GM23338 (cell line): ENCODE measurements around the gene MMP25. TPM values are rescaled to one million over a fixed set of nuclear protein-coding genes. Genes with fewer than 3 reads are reported as not detected.

Experiments
- ATAC-seq: fragments of 200-7000 bp; cut with Tn5 transposase; 3 replicates; pipeline ENCODE4 v1.9.1; 2020
- DNase-seq: peaks from one replicate; pipeline ENCODE4 v3.0.0-alpha.2; 2015; ENCODE audit warnings: low spot score
- H2AFZ ChIP-seq: fragments of 200-600 bp; sonication (generic); 2 replicates; pipeline ENCODE4 v1.8.0; 2016; ENCODE audit warnings: antibody characterized with exemption, mild to moderate bottlenecking, moderate library complexity
- H3F3A ChIP-seq: fragments of 200-600 bp; sonication (generic); replicated peaks from 2 replicates; pipeline ENCODE4 v1.8.0; 2017; ENCODE audit warnings: antibody characterized with exemption, mixed run types, low read depth
- H3K27ac ChIP-seq: fragments of 200-600 bp; sonication (generic); 2 replicates; pipeline ENCODE4 v1.6.1; 2016; ENCODE audit warnings: low read depth
- H3K27me3 ChIP-seq: fragments of 200-600 bp; sonication (generic); 2 replicates; pipeline ENCODE4 v1.8.0; 2016; ENCODE audit warnings: mild to moderate bottlenecking, mixed run types, moderate library complexity; ENCODE audit not compliant: insufficient read depth
- H3K36me3 ChIP-seq: fragments of 200-600 bp; sonication (generic); 2 replicates; pipeline ENCODE4 v1.8.0; 2016; ENCODE audit warnings: mild to moderate bottlenecking; ENCODE audit not compliant: insufficient read depth
- H3K4me1 ChIP-seq: fragments of 200-600 bp; sonication (generic); 2 replicates; pipeline ENCODE4 v1.8.0; 2016; ENCODE audit warnings: mild to moderate bottlenecking, moderate library complexity; ENCODE audit not compliant: insufficient read depth
- H3K4me2 ChIP-seq: fragments of 200-600 bp; sonication (generic); 2 replicates; pipeline ENCODE4 v1.7.1; 2017; ENCODE audit warnings: mixed run types
- H3K4me3 ChIP-seq: fragments of 200-600 bp; sonication (generic); 2 replicates; pipeline ENCODE4 v1.6.1; 2016; ENCODE audit warnings: mixed run types
- H3K79me2 ChIP-seq: fragments of 200-600 bp; sonication (generic); replicated peaks from 2 replicates; pipeline ENCODE4 v1.8.0; 2017; ENCODE audit warnings: mild to moderate bottlenecking; ENCODE audit not compliant: insufficient read depth
- H3K9me2 ChIP-seq: fragments of 200-600 bp; sonication (generic); 2 replicates; pipeline ENCODE4 v1.8.0; 2017; ENCODE audit not compliant: insufficient read depth
- H4K20me1 ChIP-seq: fragments of 200-600 bp; sonication (generic); replicated peaks from 2 replicates; pipeline ENCODE4 v1.8.0; 2017; ENCODE audit warnings: mild to moderate bottlenecking; ENCODE audit not compliant: insufficient read depth
- H3K27ac Mint-ChIP-seq: 2 replicates; pipeline ENCODE4 v1.8.0; 2020; ENCODE audit warnings: inconsistent platforms, mild to moderate bottlenecking, moderate library complexity, mixed read lengths
- H3K27me3 Mint-ChIP-seq: 3 replicates; pipeline ENCODE4 v1.8.0; 2022; ENCODE audit warnings: low read depth, mild to moderate bottlenecking, moderate library complexity, mixed read lengths, inconsistent platforms; ENCODE audit not compliant: insufficient read depth, poor library complexity
- H3K36me3 Mint-ChIP-seq: 3 replicates; pipeline ENCODE4 v1.8.0; 2021; ENCODE audit warnings: low read depth, mild to moderate bottlenecking, inconsistent platforms, moderate library complexity, mixed read lengths
- H3K4me1 Mint-ChIP-seq: 3 replicates; pipeline ENCODE4 v1.8.0; 2020; ENCODE audit warnings: mild to moderate bottlenecking, inconsistent platforms, mixed read lengths
- H3K4me3 Mint-ChIP-seq: 3 replicates; pipeline ENCODE4 v1.8.0; 2021; ENCODE audit warnings: moderate library complexity, mild to moderate bottlenecking, inconsistent platforms, mixed read lengths
- H3K9me3 Mint-ChIP-seq: 3 replicates; pipeline ENCODE4 v1.8.0; 2020; ENCODE audit warnings: moderate library complexity, mild to moderate bottlenecking, inconsistent platforms, mixed read lengths
- CREB1 ChIP-seq: fragments of 250-450 bp; sonication (Bioruptor Pico); IDR thresholded peaks from 2 replicates; pipeline ENCODE4 v1.5.0; 2020; ENCODE audit warnings: low read depth, mild to moderate bottlenecking, moderate library complexity
- ETS1 ChIP-seq: IDR thresholded peaks from 2 replicates; pipeline ENCODE4 v1.6.1; 2016; ENCODE audit warnings: antibody characterized with exemption
- NANOG ChIP-seq: IDR thresholded peaks from 2 replicates; pipeline ENCODE4 v1.6.1; 2016; ENCODE audit warnings: antibody characterized with exemption, borderline replicate concordance
- POLR2AphosphoS5 ChIP-seq: IDR thresholded peaks from 2 replicates; pipeline ENCODE4 v1.6.1; 2016; ENCODE audit warnings: antibody characterized with exemption, low read depth
- STAT1 ChIP-seq: IDR thresholded peaks from one replicate; pipeline ENCODE4 v1.6.1; 2016; ENCODE audit warnings: antibody characterized with exemption; ENCODE audit not compliant: unreplicated experiment
- ZNF114 ChIP-seq: fragments of 250-450 bp; sonication (Bioruptor Pico); IDR thresholded peaks from 2 replicates; pipeline ENCODE4 v1.5.0; 2020; ENCODE audit warnings: mild to moderate bottlenecking, moderate library complexity
- ZNF331 ChIP-seq: fragments of 250-450 bp; sonication (Bioruptor Pico); IDR thresholded peaks from 2 replicates; pipeline ENCODE4 v1.5.0; 2020; ENCODE audit warnings: low read depth, mild to moderate bottlenecking, moderate library complexity
- ZNF462 ChIP-seq: fragments of 250-450 bp; sonication (Bioruptor Pico); IDR thresholded peaks from 2 replicates; pipeline ENCODE4 v1.5.0; 2020; ENCODE audit warnings: mild to moderate bottlenecking, moderate library complexity
- polyA plus RNA-seq: library from polyadenylated mRNA; unstranded; fragments of >200 nt; fragmentation: Nextera tagmentation; extraction: Ambion mirVana; gene quantifications from 2 replicates; pipeline ENCODE4 v1.2.1, GENCODE V29; 2016
- small RNA-seq: library from RNA; depleted of rRNA; stranded (forward); fragments of <200 nt; gene quantifications from one replicate; pipeline ENCODE3, GENCODE V24; 2014; ENCODE audit warnings: low replicate concordance
- total RNA-seq: library from RNA; depleted of rRNA; stranded (reverse); fragments of >200 nt; shearing (Covaris generic); gene quantifications from 2 replicates; pipeline ENCODE4 v1.2.3, GENCODE V29; 2014; rRNA removed

Gene MMP25
- total and polyA plus RNA-seq, 2 experiments from 2014 or later = 7.7 to 15.9 TPM

DNA sequence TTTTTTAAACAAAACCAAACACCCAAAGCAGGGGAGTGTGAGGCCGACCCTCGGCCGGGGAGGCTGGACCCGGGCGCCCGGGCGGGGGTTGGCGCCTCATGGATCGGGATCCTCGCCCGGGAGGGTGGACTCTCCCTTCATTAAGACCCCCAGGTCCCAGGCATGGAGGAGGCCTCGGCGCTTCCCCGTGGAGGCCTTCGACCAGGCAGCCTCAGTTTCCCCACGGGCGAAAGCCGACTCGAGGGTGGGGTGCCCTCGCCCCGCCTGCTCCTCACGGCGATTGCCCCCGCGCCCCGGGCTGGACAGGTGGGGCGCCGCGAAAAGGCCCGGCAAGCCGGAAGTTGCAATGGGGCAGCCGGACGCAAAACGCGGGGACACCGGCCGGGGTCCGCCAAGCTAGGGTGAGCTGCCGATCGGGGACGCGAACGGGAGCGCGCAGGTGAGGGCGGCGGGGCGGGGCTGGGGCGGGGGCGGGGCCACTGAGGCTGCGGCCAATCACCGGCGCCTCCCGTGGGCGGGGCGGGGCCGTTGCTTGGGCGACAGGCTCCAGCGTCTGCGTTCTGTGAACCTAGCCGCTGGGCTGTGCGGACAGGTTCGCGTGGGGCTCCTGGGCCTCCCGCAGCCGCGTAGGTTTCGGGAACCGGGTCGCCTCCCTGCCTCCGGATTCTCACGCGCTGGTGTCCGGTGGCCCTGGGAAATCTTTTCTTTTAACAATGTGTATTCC lies 60.0 kb downstream of the MMP25 start:
- H2AFZ ChIP-seq = peak overlapping the region; percentile 72; the same call in 1 of the 2 replicates
- Mint-ChIP-seq H3K4me3 (peak overlapping the region; percentile 72), H3K27ac (peak overlapping the region; percentile 95; the same call in 1 of the 2 replicates), H3K4me1 (peaks cover 32% of the 10 kb centered on the region), H3K36me3 (no peaks in the 10 kb centered on the region; the same call in 2 of the 3 replicates), H3K27me3 (peaks cover 13% of the 10 kb centered on the region), H3K9me3 (no peaks in the 10 kb centered on the region; the same call in 1 of the 3 replicates)
- TF ChIP-seq POLR2AphosphoS5 (peak; percentile 72), ETS1 (peak; percentile 60; the same call in 1 of the 2 replicates), ZNF462 (CRISPR knock-in tag) (no peak), NANOG (no peak), CREB1 (CRISPR knock-in tag) (no peak), ZNF114 (CRISPR knock-in tag) (no peak), STAT1 (no peak), ZNF331 (CRISPR knock-in tag) (no peak)
- no peaks in the 10 kb centered on the region for H3K36me3 ChIP-seq
- H3F3A ChIP-seq = peaks cover 33% of the 10 kb centered on the region
- H3K79me2 ChIP-seq = no peaks in the 10 kb centered on the region
- H3K4me2 ChIP-seq = peak overlapping the region; percentile 83
- peaks cover 27% of the 10 kb centered on the region for H3K4me1 ChIP-seq
- H4K20me1 ChIP-seq = no peaks in the 10 kb centered on the region
- peak overlapping the region; percentile 91 for H3K27ac ChIP-seq
- no peaks in the 10 kb centered on the region for H3K27me3 ChIP-seq
- no peaks in the 10 kb centered on the region for H3K9me2 ChIP-seq
- peak; percentile 96 for DNase-seq
- peak overlapping the region; percentile 75 for H3K4me3 ChIP-seq
- peak; percentile 79 for ATAC-seq

Small RNAs within 50 kb of the gene (small RNA-seq; reads per million reads assigned to genes)
- 0.25 reads per million, percentile 4 among the genes with 10 or more reads in this experiment for gene RNU1-22P

Other genes with a start within 250 kb of the MMP25 start
- not detected in 2 replicates for gene PRSS41, start 248.1 kb upstream of the MMP25 start, total RNA-seq
- gene PRSS41, start 248.1 kb upstream of the MMP25 start, polyA plus RNA-seq = not detected in 2 replicates
- gene PRSS21, start 229.3 kb upstream of the MMP25 start, total RNA-seq = 1.1 and 2.4 TPM in 2 replicates
- gene PRSS21, start 229.3 kb upstream of the MMP25 start, polyA plus RNA-seq = 3.1 and 4.0 TPM in 2 replicates
- not detected in 2 replicates for gene ZG16B, start 216.3 kb upstream of the MMP25 start, total RNA-seq
- not detected in 2 replicates for gene ZG16B, start 216.3 kb upstream of the MMP25 start, polyA plus RNA-seq
- gene PRSS22, start 188.4 kb upstream of the MMP25 start, total RNA-seq = 2.0 and 4.6 TPM in 2 replicates
- gene PRSS22, start 188.4 kb upstream of the MMP25 start, polyA plus RNA-seq = 1.3 and 2.1 TPM in 2 replicates
- gene FLYWCH2, start 163.3 kb upstream of the MMP25 start, total RNA-seq = 45.0 and 48.7 TPM in 2 replicates
- 30.9 and 38.6 TPM in 2 replicates for gene FLYWCH2, start 163.3 kb upstream of the MMP25 start, polyA plus RNA-seq
- 22.9 and 29.3 TPM in 2 replicates for gene FLYWCH1, start 134.6 kb upstream of the MMP25 start, total RNA-seq
- 6.0 and 7.5 TPM in 2 replicates for gene FLYWCH1, start 134.6 kb upstream of the MMP25 start, polyA plus RNA-seq
- gene KREMEN2, start 82.3 kb upstream of the MMP25 start, total RNA-seq = 16.1 and 17.6 TPM in 2 replicates
- 4.7 and 4.9 TPM in 2 replicates for gene KREMEN2, start 82.3 kb upstream of the MMP25 start, polyA plus RNA-seq
- 17.7 and 29.3 TPM in 2 replicates for gene PAQR4, start 77.2 kb upstream of the MMP25 start, total RNA-seq
- gene PAQR4, start 77.2 kb upstream of the MMP25 start, polyA plus RNA-seq = 7.0 and 8.8 TPM in 2 replicates
- 82.1 and 100 TPM in 2 replicates for gene PKMYT1, start 66.1 kb upstream of the MMP25 start, total RNA-seq
- 90.9 and 104 TPM in 2 replicates for gene PKMYT1, start 66.1 kb upstream of the MMP25 start, polyA plus RNA-seq
- gene CLDN9, start 33.6 kb upstream of the MMP25 start, total RNA-seq = 1.0 and 3.0 TPM in 2 replicates
- 1.3 and 1.8 TPM in 2 replicates for gene CLDN9, start 33.6 kb upstream of the MMP25 start, polyA plus RNA-seq
- gene CLDN6, start 28.4 kb upstream of the MMP25 start, total RNA-seq = 961 and 1,028 TPM in 2 replicates
- 537 and 551 TPM in 2 replicates for gene CLDN6, start 28.4 kb upstream of the MMP25 start, polyA plus RNA-seq
- 78.0 and 100.0 TPM in 2 replicates for gene TNFRSF12A, start 26.2 kb upstream of the MMP25 start, total RNA-seq
- gene TNFRSF12A, start 26.2 kb upstream of the MMP25 start, polyA plus RNA-seq = 152 and 155 TPM in 2 replicates
- 17.5 and 30.2 TPM in 2 replicates for gene HCFC1R1, start 22.6 kb upstream of the MMP25 start, total RNA-seq
- gene HCFC1R1, start 22.6 kb upstream of the MMP25 start, polyA plus RNA-seq = 192 and 211 TPM in 2 replicates
- gene THOC6, start 22.5 kb upstream of the MMP25 start, total RNA-seq = 71.4 and 86.6 TPM in 2 replicates
- gene THOC6, start 22.5 kb upstream of the MMP25 start, polyA plus RNA-seq = 90.6 and 96.1 TPM in 2 replicates
- gene BICDL2, start 9.6 kb upstream of the MMP25 start, total RNA-seq = 17.5 and 18.4 TPM in 2 replicates
- 12.7 and 13.4 TPM in 2 replicates for gene BICDL2, start 9.6 kb upstream of the MMP25 start, polyA plus RNA-seq
- 2.3 TPM in 1 of 2 replicates, not detected in the other for gene IL32, start 19.1 kb downstream of the MMP25 start, total RNA-seq
- gene IL32, start 19.1 kb downstream of the MMP25 start, polyA plus RNA-seq = 6.1 and 7.7 TPM in 2 replicates
- 434 and 519 TPM in 2 replicates for gene ZSCAN10, start 52.7 kb downstream of the MMP25 start, total RNA-seq
- 217 and 220 TPM in 2 replicates for gene ZSCAN10, start 52.7 kb downstream of the MMP25 start, polyA plus RNA-seq
- gene ZNF205, start 66.0 kb downstream of the MMP25 start, total RNA-seq = 29.1 and 29.9 TPM in 2 replicates
- gene ZNF205, start 66.0 kb downstream of the MMP25 start, polyA plus RNA-seq = 15.7 and 16.6 TPM in 2 replicates
- 10.4 and 10.6 TPM in 2 replicates for gene ZNF213, start 88.5 kb downstream of the MMP25 start, total RNA-seq
- gene ZNF213, start 88.5 kb downstream of the MMP25 start, polyA plus RNA-seq = 2.9 and 3.5 TPM in 2 replicates
- gene OR1F1, start 141.6 kb downstream of the MMP25 start, total RNA-seq = 0.38 TPM in 1 of 2 replicates, not detected in the other
- gene OR1F1, start 141.6 kb downstream of the MMP25 start, polyA plus RNA-seq = not detected in 2 replicates
- gene ZNF200, start 188.6 kb downstream of the MMP25 start, total RNA-seq = 9.7 and 12.5 TPM in 2 replicates
- gene ZNF200, start 188.6 kb downstream of the MMP25 start, polyA plus RNA-seq = 8.0 and 9.2 TPM in 2 replicates
- 0.07 and 0.19 TPM in 2 replicates for gene MEFV, start 210.1 kb downstream of the MMP25 start, total RNA-seq
- gene MEFV, start 210.1 kb downstream of the MMP25 start, polyA plus RNA-seq = not detected in 2 replicates
- 53.6 and 66.9 TPM in 2 replicates for gene ZNF263, start 236.9 kb downstream of the MMP25 start, total RNA-seq
- 9.2 and 9.7 TPM in 2 replicates for gene ZNF263, start 236.9 kb downstream of the MMP25 start, polyA plus RNA-seq